Activated naive CD4-positive, alpha-beta T cell treated with anti-CD3 and anti-CD28 coated beads for 36 hours (primary cell): ENCODE results near the gene RELB. TPM values are rescaled to one million over a fixed set of nuclear protein-coding genes. Genes with fewer than 3 reads are reported as not detected.

Source experiments
- CTCF ChIA-PET: fragments of 350-600 bp; sonication (Branson Sonifier 250); formaldehyde crosslinking; loops from one replicate; lab custom pipeline; 2021; ENCODE audit warnings: antibody characterized with exemption; lab: Charles Lee
- DNase-seq: peaks from one replicate; pipeline ENCODE4 v3.0.0-alpha.2; 2020
- H3K27ac Mint-ChIP-seq: one replicate; pipeline ENCODE4 v1.8.0; 2021; ENCODE audit warnings: mild to moderate bottlenecking, mixed read lengths
- H3K27me3 Mint-ChIP-seq: one replicate; pipeline ENCODE4 v1.8.0; 2021; ENCODE audit warnings: low read depth, mixed read lengths
- H3K36me3 Mint-ChIP-seq: one replicate; pipeline ENCODE4 v1.8.0; 2021; ENCODE audit warnings: low read depth, mixed read lengths
- H3K4me1 Mint-ChIP-seq: one replicate; pipeline ENCODE4 v1.8.0; 2021; ENCODE audit warnings: low read depth, mixed read lengths
- H3K4me3 Mint-ChIP-seq: one replicate; pipeline ENCODE4 v1.8.0; 2021; ENCODE audit warnings: mild to moderate bottlenecking, moderate library complexity, mixed read lengths
- H3K9me3 Mint-ChIP-seq: one replicate; pipeline ENCODE4 v1.8.0; 2021; ENCODE audit warnings: mixed read lengths
- intact Hi-C: fragments of 100-400 bp; cut with micrococcal nuclease; formaldehyde crosslinking; loops from one replicate; pipeline ENCODE4 v1.15.1; 2023
- total RNA-seq, 2 experiments: library from RNA; stranded (reverse); gene quantifications; one replicate each; pipeline ENCODE4 v1.2.3, GENCODE V29; 2021

The RELB gene
- total RNA-seq, 2 experiments from 2014 or later, result 55.4 to 57.3 TPM

GRCh38 chr19:45050036-45050435, 48.8 kb downstream of the RELB start:
- no peak for DNase-seq
- H3K27ac Mint-ChIP-seq, result peak overlapping the region; percentile 29
- intact Hi-C loops, result no loop called here
- CTCF ChIA-PET, result interaction anchor here (1.1 to 1.6 kb wide), 2 partner anchors 9 to 98 kb away, joined by 4 to 6 read pairs; no protein-coding TSS in a partner anchor
- H3K36me3 Mint-ChIP-seq, result peaks cover 23% of the 10 kb centered on the region
- H3K4me1 Mint-ChIP-seq, result peaks cover 39% of the 10 kb centered on the region
- H3K27me3 Mint-ChIP-seq, result no peaks in the 10 kb centered on the region
- H3K9me3 Mint-ChIP-seq, result no peaks in the 10 kb centered on the region
- no peak overlapping the region for H3K4me3 Mint-ChIP-seq

DNA sequence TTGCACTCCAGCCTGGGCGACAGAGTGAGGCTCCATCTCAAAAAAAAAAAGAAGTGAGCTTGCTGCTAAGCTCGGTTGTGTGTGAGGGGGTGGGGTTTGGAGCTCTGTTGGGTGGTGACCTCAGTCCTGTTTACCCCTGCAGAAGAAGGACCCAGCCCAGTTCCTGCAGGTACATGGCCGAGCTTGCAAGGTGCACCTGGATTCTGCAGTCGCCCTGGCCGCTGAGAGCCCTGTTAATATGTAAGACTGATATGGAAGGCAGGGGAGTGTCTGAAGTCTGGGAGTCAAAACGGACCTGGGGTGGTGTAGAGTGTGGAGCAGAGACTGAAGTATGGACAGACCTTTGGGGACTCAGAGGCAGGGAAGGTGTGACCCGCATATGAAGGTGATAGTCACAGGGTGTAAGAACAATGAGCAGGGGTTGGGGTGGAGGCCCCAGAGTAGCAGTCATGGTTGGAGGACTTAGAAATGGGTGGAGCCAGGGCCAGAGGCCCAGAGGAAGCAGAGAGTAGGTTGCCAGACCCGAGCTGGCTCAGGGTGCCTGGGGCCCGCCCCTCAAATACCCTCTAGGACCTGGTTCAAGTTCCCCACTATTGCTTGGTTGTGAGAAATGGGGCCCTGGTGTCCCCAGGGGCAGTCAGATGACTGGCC, 50.8 kb downstream of the RELB start:
- peaks cover 20% of the 10 kb centered on the region for H3K36me3 Mint-ChIP-seq
- CTCF ChIA-PET, result no interaction called here
- H3K27me3 Mint-ChIP-seq, result no peaks in the 10 kb centered on the region
- H3K4me1 Mint-ChIP-seq, result peaks cover 20% of the 10 kb centered on the region
- no peak overlapping the region for H3K4me3 Mint-ChIP-seq
- no peak overlapping the region for H3K27ac Mint-ChIP-seq
- intact Hi-C loops, result no loop called here
- H3K9me3 Mint-ChIP-seq, result no peaks in the 10 kb centered on the region
- DNase-seq, result no peak

DNA sequence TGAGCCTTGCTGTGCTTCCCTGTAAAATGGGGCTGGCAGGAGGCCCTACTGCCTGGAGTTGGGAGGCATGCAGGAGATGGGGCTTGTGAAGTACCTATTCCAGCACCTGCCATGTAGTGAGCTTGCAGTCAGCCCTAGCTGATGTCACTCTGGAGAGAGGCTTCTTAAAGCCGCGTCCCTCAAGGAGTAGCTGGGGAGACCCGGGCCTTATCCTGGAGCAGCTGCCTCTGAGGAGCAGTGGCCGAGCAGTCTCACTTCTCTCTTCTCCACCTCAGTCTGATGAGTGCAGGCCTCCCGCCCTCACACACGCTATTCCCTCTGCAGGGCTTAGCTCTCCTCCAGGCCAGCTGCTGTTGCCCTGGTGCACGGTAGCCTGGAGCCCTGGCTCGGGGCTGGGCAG, 55.6 kb downstream of the RELB start:
- Mint-ChIP-seq H3K4me1 (peaks cover 2% of the 10 kb centered on the region), H3K27me3 (no peaks in the 10 kb centered on the region), H3K4me3 (no peak overlapping the region), H3K27ac (no peak overlapping the region), H3K9me3 (no peaks in the 10 kb centered on the region), H3K36me3 (peaks cover 45% of the 10 kb centered on the region)
- no peak for DNase-seq
- intact Hi-C loops, result loop anchor here (5.0 kb wide), 2 partner anchors 55 to 190 kb away; partner anchors contain the start of genes EXOC3L2 and RELB
- CTCF ChIA-PET, result interaction anchor here (1.2 kb wide), 1 partner anchor 29 kb away, joined by 3 read pairs; no protein-coding TSS in a partner anchor

DNA sequence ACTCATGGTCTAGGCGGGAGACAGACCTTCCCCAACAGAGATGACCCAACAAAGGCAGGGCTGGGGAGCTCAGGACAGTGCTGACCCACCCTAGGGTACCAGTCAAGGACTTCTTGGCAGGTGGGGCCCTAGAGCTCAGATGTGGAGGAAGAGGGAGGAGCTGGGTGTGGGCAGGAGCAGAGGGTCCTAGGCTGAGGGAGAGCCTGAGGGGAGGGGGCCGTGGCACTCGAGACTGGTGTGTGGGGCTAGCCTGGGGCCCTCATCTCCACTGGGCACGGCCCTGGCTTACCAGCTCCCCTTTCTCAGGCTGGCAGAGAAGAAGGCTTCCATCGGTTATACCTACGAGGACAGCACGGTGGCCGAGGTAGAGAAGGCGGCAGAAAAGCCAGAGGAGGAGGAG, 56.2 kb downstream of the RELB start:
- Mint-ChIP-seq H3K4me1 (no peaks in the 10 kb centered on the region), H3K27ac (no peak overlapping the region), H3K9me3 (no peaks in the 10 kb centered on the region), H3K27me3 (no peaks in the 10 kb centered on the region), H3K36me3 (peaks cover 42% of the 10 kb centered on the region), H3K4me3 (no peak overlapping the region)
- DNase-seq, result no peak
- CTCF ChIA-PET, result interaction anchor here (1.2 kb wide), 1 partner anchor 30 kb away, joined by 3 read pairs; no protein-coding TSS in a partner anchor
- intact Hi-C loops, result loop anchor here (5.0 kb wide), 2 partner anchors 55 to 190 kb away; partner anchors contain the start of genes EXOC3L2 and RELB

GRCh38 chr19:45058622-45059159, 57.4 kb downstream of the RELB start:
- CTCF ChIA-PET, result interaction anchor here (0.6 to 1.4 kb wide), 11 partner anchors 9 to 318 kb away, joined by 3 to 11 read pairs (median 4); partner anchors contain the start of genes CLASRP and ZNF296

GRCh38 chr19:45059258-45059965, 58.1 kb downstream of the RELB start:
- peak; percentile 90 for DNase-seq
- H3K27me3 Mint-ChIP-seq, result no peaks in the 10 kb centered on the region
- intact Hi-C loops, result loop anchor here (1.0 to 5.0 kb wide), 3 partner anchors 57 to 188 kb away; partner anchors contain the start of genes EXOC3L2 and RELB
- H3K4me3 Mint-ChIP-seq, result no peak overlapping the region
- H3K4me1 Mint-ChIP-seq, result no peaks in the 10 kb centered on the region
- peaks cover 41% of the 10 kb centered on the region for H3K36me3 Mint-ChIP-seq
- CTCF ChIA-PET, result interaction anchor here (0.6 to 1.5 kb wide), 17 partner anchors 10 to 318 kb away, joined by 3 to 11 read pairs (median 4); partner anchors contain the start of genes CLASRP and ZNF296
- H3K9me3 Mint-ChIP-seq, result no peaks in the 10 kb centered on the region
- H3K27ac Mint-ChIP-seq, result peak overlapping the region; percentile 32

More at GRCh38 chr19:45058622-45059159, 57.4 kb downstream of the RELB start:
- no peak overlapping the region for H3K27ac Mint-ChIP-seq
- intact Hi-C loops, result loop anchor here (1.0 to 5.0 kb wide), 3 partner anchors 56 to 189 kb away; partner anchors contain the start of genes EXOC3L2 and RELB
- no peak for DNase-seq
- peaks cover 43% of the 10 kb centered on the region for H3K36me3 Mint-ChIP-seq
- no peaks in the 10 kb centered on the region for H3K9me3 Mint-ChIP-seq
- H3K4me1 Mint-ChIP-seq, result no peaks in the 10 kb centered on the region
- no peaks in the 10 kb centered on the region for H3K27me3 Mint-ChIP-seq
- H3K4me3 Mint-ChIP-seq, result no peak overlapping the region

DNA sequence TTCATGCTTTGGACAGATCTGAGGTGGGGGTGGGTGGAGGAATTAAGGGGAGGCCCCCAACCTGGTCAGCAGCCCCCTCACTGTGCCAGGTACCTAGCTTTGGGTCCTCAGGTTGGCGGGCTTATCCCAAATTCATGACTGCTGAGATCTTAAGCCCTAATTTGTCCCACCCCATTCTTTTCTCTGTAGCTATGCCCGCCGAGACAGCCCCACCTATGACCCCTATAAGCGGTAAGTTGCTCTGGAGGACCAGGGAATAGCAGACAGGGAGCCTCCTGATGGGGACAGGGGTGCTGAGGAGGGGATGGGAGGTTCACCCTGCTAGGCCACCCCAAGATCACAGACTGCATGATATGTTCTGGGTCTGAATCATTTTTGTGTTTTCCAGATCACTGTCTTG, 60.7 kb downstream of the RELB start:
- CTCF ChIA-PET, result interaction anchor here (1.0 kb wide), 1 partner anchor 125 kb away, joined by 4 read pairs; no protein-coding TSS in a partner anchor
- Mint-ChIP-seq H3K27ac (no peak overlapping the region), H3K4me1 (no peaks in the 10 kb centered on the region), H3K4me3 (no peak overlapping the region), H3K27me3 (no peaks in the 10 kb centered on the region), H3K9me3 (no peaks in the 10 kb centered on the region), H3K36me3 (peaks cover 43% of the 10 kb centered on the region)
- no peak for DNase-seq
- intact Hi-C loops, result loop anchor here (2.0 kb wide), 1 partner anchor 159 kb away; no protein-coding TSS in a partner anchor

DNA sequence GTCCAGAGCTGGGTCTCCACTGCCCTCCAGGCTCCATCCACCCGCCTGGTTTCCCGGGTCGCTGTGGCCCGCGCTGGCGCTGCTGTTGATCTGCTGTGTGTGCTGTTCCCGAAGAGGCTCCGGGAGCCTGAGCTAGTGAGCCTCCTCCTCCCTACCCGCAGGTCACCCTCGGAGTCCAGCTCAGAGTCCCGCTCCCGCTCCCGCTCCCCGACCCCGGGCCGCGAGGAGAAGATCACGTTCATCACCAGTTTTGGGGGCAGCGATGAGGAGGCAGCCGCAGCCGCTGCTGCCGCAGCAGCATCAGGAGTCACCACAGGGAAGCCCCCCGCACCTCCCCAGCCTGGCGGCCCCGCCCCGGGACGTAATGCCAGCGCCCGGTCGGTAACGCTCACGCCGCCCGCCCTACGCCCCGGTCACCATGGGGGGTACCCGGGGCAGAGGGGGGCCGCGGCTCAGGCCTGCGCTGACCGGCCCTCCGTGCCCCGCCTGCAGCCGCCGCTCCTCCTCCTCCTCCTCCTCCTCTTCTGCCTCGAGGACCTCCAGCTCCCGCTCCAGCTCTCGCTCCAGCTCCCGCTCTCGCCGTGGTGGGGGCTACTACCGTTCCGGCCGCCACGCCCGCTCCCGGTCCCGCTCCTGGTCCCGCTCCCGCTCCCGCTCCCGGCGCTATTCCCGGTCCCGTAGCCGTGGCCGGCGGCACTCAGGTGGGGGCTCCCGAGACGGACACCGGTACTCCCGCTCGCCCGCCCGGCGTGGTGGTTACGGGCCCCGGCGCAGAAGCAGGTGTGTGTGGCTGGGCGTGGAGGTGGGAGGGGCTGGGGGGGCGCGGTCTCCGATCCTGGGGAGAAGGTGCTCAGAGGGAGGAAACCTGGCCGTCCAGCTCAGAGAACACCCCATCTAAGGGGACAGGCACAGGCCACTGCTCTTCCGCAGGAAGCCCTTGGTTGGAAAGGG, 62.9 kb downstream of the RELB start:
- Mint-ChIP-seq H3K4me1 (no peaks in the 10 kb centered on the region), H3K9me3 (no peaks in the 10 kb centered on the region), H3K27ac (no peak overlapping the region), H3K4me3 (no peak overlapping the region), H3K27me3 (no peaks in the 10 kb centered on the region), H3K36me3 (peaks cover 35% of the 10 kb centered on the region)
- intact Hi-C loops, result no loop called here
- DNase-seq, result no peak
- CTCF ChIA-PET, result interaction anchor here (0.6 kb wide), 1 partner anchor 48 kb away, joined by 3 read pairs; no protein-coding TSS in a partner anchor

DNA sequence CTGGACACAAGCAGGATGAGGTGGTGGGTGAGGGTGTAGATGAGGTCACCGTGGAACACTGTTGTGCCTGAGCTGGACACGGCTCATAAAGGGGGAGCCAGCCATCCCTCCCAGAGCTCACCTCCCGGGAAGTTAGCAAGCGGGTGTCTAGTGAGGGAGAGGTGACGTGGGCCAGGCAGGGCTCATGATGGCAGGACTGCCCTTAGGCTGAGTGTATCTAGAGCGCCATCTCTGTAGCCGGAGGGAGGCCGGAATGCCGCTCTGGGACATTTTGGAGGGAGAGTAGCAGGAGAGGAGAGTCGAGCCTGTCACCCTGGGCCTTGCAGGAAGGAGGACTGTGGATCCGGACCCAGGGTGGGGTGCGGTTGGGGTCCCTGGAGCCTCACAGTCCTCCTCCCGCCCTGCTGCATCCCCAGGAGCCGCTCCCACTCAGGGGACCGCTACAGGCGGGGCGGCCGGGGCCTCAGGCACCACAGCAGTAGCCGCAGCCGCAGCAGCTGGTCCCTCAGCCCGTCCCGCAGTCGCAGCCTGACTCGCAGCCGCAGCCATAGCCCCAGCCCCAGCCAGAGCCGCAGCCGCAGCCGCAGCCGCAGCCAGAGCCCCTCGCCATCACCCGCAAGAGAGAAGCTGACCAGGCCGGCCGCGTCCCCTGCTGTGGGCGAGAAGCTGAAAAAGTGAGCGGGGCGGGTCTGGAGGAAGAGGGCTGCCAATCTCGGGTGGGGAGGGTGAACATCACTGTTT, 65.8 kb downstream of the RELB start:
- CTCF ChIA-PET, result interaction anchor here (1.0 kb wide), 1 partner anchor 115 kb away, joined by 4 read pairs; no protein-coding TSS in a partner anchor
- Mint-ChIP-seq H3K9me3 (no peaks in the 10 kb centered on the region), H3K27ac (no peak overlapping the region), H3K27me3 (no peaks in the 10 kb centered on the region), H3K4me1 (no peaks in the 10 kb centered on the region), H3K4me3 (no peak overlapping the region), H3K36me3 (peaks cover 26% of the 10 kb centered on the region)
- no peak for DNase-seq
- intact Hi-C loops, result no loop called here

- Mint-ChIP-seq H3K27me3 (no peaks in the 10 kb centered on the region), H3K36me3 (peaks cover 25% of the 10 kb centered on the region), H3K27ac (no peak overlapping the region), H3K4me3 (no peak overlapping the region), H3K9me3 (no peaks in the 10 kb centered on the region), H3K4me1 (no peaks in the 10 kb centered on the region)
- CTCF ChIA-PET, result interaction anchor here (1.4 kb wide), 1 partner anchor 57 kb away, joined by 3 read pairs; no protein-coding TSS in a partner anchor
- intact Hi-C loops, result no loop called here
- no peak for DNase-seq
Measured at GRCh38 chr19:45068041-45068440, 66.8 kb downstream of the RELB start.
